ENCODE measurements around the gene PEDS1.
A peak's percentile ranks its signal among the peaks of the same experiment; 100 is the strongest.
"Not testable (repeated sequence)": the region's sequence is repeated elsewhere in the genome, so short reads cannot be mapped to it uniquely, and the experiment has no call there.

Gene PEDS1

DNA sequence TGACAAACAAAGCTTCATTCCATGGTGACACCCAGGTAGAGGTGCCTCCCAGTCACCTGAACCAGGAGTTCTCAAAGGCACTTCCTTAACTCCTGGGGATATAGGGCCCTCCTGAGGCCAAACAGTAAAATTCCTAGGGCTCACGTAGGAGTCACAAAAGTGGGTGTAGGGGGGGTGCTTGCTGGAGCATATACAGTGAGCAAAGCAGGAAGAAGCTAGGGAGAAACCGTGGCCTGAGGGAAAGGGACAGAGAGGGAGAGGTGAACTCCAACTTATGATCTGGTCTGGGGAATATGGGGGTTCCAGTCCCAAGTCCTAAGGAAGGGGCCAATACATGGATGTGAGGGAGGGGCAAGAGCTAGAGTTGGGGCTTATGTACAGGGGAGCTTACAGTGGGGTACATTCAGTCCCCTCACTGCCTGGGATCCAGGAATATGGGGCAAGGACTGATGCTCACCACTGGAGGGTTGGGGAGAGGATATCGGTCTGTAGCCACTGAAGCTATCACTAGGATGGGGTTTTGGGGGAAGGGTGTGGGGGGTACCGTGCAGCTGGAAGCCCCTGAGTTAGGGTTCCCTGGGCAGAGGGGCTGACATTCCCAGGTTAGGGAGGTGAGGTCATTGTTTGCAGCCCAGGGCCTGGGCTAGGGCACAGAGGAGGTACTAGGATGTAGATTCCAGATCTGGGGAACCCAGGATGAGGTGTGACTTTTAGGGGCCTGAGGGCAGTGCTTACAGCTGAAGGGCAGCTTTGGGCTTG, 950 bp downstream of the PEDS1 start:
- no peak for DNase-seq

- no peak for DNase-seq
Observed at GRCh38 chr20:50151034-50151743, 2.3 kb downstream of the PEDS1 start.

- no peak for DNase-seq
Observed at GRCh38 chr20:50149481-50150254, 3.9 kb downstream of the PEDS1 start.

DNA sequence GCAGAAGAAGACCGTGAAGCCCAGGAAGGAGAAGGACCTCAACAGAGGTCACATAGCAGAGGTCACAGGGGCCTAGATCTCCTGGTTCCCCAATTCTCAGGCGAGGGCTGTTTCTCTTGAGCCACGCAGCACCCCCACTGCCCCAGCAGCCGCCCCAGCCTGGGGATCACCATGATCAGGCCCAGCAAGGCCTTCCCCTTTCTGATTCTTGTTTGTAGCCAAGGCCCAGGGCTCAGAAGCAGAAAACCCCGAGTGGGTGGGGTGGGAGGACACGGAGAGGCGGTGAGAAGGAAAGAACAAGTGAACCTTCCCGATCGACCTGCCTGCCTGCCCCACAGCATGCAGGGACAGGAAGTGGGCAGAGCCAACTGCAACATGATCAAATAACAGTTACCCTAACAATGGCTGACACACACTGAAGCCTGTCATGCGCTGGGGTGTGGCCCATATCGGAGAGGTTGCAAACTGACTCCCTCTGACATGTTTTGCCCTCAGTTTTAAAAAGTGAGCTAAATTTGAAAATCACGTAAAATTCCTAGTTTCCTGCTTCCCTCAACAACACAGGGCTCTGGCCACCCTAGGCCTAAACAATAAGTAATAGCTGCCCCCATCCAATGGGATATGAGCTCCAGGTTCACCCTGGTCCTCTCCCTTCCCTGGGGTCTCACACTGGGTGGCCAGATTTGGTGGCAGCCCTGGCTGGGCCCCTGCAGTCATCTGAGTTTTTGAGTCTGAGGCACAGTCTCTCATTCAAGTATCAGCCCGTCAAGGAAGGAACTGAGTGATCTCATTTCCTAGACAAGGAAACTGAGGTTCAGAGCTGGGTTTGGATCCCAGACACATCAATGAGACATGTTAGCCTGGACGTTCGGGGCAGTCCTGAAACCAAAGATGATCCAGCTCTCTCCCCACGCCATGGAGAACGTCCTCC, 6.5 kb downstream of the PEDS1 start:
- DNase-seq: peak; percentile 85 to 86

- DNase-seq: no peak
Observed at GRCh38 chr20:50146214-50146613, 7.3 kb downstream of the PEDS1 start.

- no peak for DNase-seq
Observed at GRCh38 chr20:50145566-50145965, 8.0 kb downstream of the PEDS1 start.

DNA sequence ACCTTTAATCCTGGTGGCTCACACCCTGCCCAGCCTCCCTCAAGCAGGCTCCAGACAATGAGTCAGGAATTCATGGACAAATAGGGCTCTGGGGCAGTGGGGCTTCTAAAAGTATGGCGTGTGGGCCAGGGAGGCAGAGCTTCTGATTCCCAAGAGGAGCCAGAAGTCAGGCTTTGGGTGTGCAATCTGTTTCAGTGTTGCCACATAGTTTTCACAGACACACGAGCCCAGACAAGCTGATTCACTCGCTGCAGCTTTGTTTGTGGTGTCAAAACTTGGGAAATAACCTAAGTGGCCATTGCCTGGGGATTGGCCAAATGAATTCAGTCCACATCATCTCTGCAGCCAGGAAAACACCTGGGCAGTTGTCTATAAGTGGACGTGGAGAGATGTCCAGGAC, 9.2 kb downstream of the PEDS1 start:
- DNase-seq: peak in 1 of 2 donors; percentile 68

DNA sequence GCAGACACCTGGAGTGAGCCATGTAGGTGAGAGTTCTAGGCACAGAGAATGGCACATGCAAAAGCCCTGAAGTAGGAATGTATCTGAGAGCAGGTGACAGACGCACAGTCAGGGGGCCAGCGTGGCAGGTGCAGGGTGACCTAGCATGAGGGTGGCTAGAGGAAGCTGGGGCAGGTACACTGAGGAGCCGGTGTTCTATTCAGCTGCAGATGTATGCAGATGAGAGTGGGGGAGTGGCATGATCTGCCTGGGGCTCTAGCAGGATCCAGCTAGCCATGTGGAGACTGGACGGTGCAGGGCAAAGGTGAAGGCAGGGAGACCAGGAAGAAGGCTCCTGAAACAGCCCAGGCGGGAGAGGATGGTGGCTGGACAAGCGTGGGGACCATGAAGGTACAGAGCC, 10.7 kb downstream of the PEDS1 start:
- no peak for DNase-seq

DNA sequence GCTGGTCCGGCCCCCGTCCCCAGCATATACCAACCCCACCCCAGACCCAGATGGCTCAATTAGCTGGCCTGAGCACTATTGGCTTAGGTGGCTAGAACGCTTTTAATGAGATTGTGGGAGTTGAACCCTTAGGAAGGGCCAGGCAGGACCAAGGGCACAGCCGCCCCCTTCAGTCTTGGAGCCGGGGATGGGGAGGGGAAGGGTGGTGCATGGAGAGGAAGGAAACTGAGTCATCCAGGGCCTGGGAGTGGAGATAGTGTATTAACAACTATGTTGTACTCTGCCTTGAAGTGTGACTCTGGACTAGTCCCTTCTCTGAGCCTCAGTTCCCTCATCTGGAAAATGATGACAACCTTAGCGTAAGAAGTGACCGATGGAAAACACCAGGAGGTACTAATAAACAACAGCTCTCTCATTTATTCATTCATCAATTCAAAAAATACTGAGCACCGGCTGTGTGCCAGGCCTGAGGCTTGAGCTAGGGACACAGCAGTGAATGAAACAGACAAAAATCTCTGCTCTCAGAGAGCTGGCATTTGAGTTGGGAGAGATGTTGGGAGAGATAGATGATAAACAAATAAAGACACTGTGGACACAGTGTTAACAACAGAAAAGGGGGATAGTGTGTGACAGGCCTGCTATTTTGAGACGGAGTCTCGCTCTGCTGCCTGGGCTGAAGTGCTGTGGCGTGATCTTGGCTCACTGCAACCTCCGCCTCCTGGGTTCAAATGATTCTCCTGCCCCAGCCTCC, 11.5 kb downstream of the PEDS1 start:
- no peak for DNase-seq

DNA sequence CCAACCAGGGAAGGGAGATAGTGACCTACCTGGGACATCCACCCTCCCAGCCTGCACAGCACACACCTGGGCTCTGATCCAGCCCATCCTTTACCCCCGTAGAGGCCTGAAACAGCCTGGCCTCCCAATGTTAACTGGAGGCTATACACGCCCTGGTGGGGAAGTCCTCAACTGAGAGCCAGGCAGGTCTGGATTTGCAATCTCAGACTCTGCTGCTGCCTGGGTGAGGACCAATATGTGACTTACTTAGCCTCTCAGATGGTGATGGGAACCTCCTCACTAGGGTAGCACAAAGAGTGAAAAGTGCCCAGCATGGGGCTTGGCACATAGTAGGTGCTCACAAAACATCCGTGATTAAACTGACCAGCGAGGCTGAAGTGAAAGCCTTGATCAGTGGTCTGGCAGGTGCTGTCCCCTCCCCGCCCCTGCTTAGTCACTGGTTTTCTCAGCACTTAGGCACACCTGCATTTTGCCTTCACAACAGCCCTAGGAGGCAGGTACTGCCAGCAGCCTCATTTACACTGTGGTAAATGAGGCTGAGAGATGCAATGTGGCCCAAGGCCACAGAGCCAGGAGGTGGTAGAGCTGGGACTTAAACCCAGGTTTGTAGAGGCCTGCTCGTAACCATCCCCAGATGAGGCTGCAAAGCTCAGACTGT, 12.4 kb downstream of the PEDS1 start:
- DNase-seq: no peak

GRCh38 chr20:50140339-50140859, 13.1 kb downstream of the PEDS1 start:
- DNase-seq: no peak

DNA sequence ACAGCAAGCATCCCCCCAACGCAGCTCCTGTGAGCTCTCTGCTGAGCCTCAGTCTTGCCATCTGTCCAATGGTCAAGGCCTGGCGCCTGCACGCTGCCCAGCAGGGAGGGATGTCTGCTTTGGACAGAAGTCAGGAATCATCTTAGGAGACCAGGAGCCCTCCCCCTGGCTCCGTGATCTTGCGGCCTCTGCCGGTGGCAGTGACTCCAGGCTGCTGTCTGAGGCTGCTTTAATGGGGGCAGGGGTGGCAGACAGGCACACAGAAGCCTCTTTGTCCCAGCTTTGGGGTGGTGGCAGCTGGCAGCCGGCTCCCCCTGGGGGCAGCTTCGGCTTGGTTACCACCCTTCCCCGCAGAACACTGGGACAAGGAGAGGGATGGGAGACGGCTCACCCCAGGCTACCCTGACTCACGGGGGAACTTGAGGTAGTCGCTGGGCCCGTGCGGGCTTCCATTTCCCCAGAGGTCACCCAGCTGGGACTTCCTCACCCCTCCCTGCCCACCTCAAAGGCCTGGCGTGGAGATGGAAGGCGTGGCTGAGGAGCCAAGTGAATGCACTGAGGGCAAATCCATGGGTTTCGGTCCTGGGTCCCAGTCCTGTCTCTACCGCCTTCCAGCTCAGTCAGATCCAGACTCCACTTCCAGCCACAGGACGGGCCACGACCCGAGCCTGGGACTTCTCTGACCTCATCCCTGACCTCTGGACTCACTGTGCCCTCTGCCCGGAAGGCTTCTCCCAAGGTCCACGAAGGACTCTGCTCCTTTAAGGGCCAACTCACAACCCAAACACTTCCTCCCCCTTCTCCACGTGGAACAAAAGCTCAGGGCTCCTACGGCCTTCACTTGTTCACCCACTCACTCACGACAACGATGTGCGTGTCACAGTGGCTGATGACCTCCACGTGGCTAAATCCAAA, 14.8 kb downstream of the PEDS1 start:
- DNase-seq: no peak

DNA sequence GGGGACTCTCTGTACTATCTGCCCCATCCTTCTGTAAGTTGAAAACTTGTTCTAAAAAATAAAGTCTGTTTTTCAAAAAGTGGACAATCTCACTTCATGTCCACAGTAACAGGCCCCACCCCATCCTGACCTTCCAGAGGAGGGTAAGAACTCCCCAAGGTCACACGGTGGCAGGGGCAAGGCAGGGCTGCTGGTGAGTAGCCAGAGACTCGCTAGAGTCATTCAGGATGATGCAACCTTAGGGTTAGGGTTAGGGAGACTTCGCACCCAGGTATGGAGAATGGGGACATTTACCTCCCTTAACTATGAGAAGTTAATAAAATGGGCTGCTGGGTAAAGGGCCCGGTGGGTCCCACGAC, 15.4 kb downstream of the PEDS1 start:
- no peak for DNase-seq

- not testable (repeated sequence) for DNase-seq
Observed at GRCh38 chr20:50137702-50138101, 15.8 kb downstream of the PEDS1 start.

DNA sequence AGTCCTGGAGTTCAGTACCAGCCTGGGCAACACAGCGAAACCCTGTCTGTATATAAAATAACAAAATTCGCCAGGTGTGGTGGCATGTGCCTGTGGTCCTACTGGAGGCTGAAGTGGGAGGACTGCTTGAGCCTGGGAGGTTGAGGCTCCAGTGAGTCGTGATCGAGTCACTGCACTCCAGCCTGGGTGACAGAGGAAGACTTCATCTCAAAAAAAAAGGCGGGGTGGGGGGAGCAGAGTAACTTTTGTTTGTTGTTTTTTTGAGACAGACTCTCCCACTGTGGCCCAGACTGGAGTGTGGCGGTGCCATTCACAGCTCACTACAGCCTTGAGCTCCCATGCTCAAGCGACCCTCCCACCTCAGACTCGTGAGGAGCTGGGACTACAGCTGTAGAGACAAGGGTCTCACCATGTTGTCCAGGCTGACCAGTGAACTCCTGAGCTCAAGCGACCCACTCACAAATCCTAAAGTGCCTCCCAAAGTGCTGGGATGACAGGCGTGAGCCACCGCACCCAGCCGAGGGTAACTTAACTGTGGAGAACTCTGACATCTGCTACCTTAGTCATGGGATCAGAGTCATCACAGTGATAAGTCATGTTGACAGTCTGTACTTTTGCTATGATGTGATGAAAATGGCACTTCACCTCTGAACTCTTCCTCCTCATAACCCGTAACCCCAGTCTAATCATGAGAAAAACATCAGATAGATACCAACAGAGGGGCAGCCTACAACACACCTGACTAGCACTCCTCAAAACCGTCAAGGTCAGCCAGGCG, 16.5 kb downstream of the PEDS1 start:
- no peak for DNase-seq

DNA sequence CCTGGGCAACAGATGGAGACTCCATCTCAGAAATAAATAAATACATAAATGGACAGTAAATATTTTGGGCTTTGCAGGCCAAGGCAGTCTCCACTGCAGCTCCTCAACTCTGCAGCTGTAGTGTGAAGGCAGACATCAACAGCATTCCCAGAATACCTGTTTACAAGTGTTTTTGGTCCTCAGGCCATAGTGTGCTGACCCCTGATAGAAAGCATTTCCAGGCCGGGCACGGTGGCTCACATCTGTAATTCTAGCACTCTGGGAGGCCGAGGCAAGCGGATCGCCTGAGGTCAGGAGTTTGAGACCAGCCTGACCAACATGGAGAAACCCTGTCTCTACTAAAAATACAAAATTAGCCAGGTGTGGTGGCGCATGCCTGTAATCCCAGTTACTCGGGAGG, 18.4 kb downstream of the PEDS1 start:
- not testable (repeated sequence) for DNase-seq

DNA sequence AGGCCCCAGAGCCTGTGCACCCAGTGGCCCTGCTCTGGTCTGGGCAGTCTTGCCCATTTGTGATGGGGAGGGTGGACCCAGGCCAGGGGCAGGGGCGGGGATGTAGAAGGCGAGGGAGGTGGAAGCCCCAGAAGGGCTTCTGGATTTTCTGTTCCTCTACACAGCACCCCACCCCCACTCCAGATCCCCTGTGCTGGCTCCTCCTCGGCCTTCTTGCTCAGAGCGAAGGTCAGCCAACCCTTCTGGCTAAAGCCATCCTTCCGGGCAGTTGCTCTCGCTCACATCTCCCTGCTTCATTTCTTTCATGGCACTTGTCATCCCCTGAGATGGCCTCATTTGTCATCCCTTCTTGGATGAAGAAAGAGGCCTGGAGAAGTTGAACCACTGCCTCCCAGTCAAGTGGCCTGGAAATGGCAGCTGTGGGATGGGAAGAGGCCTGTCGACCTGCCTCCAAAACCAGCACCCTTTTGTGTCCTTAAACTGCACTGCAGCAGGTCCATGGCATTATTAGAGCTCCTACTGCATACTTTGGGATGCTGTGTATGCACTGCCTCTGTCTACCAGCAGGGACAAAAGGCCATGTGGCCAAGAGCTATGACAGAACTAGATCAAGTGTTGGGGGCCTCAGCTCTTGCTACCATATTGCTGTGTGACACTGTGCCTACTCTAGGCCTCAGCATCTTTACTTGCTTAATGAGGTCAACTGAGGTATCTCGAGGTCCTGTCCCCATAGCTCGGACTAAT, 19.9 kb downstream of the PEDS1 start:
- no peak for DNase-seq

- DNase-seq: no peak
Observed at GRCh38 chr20:50133041-50133440, 20.5 kb downstream of the PEDS1 start.

All from CD4-positive, alpha-beta T cell treated with Interleukin-4 for 1 hour (primary cell).